Tibial artery (tissue), 4 donors: ENCODE measurements around the gene TUT1.
A peak's percentile ranks its signal among the peaks of the same experiment; 100 is the strongest.

Source experiments
- DNase-seq, 2 donors: peaks; one replicate each; pipeline ENCODE4 v3.0.0-alpha.2; 2019
- H3K27ac ChIP-seq, 2 donors: fragments of 200-600 bp; sonication (generic) in 1 of 2; 1 replicate in 1 of 2; 2 replicates in 1 of 2; pipeline ENCODE4 v1.5.1; 2018 to 2019; ENCODE audit warnings: mild to moderate bottlenecking in 1 of 2
- H3K27me3 ChIP-seq, 2 donors: fragments of 200-600 bp; sonication (generic) in 1 of 2; one replicate each; pipeline versions ENCODE4 v1.5.1 to v1.6.0; 2016 to 2019
- H3K36me3 ChIP-seq, 3 donors: fragments of 200-600 bp; sonication (generic) in 2 of 3; one replicate each; pipeline ENCODE4 v1.5.1; 2016 to 2019; ENCODE audit warnings: mild to moderate bottlenecking in 2 of 3
- H3K4me1 ChIP-seq, 4 donors: fragments of 200-600 bp; sonication (generic) in 2 of 4; 1 replicate in 3 of 4; 2 replicates in 1 of 4; pipeline ENCODE4 v1.5.1; 2016 to 2019
- H3K4me3 ChIP-seq, 2 donors: fragments of 200-600 bp; sonication (generic) in 1 of 2; 1 replicate in 1 of 2; 2 replicates in 1 of 2; pipeline ENCODE4 v1.5.1; 2018 to 2019; ENCODE audit warnings: mild to moderate bottlenecking in 2 of 2
- H3K9me3 ChIP-seq, 3 donors: fragments of 200-600 bp; sonication (generic) in 1 of 3; one replicate each; pipeline ENCODE4 v1.5.1; 2016 to 2019
- intact Hi-C: fragments of 100-400 bp; cut with DNase I; formaldehyde crosslinking; loops from one replicate; pipeline ENCODE4 v1.15.0; 2023; ENCODE audit warnings: low total_unique reads
- TF ChIP-seq, protein P1 (sequence below), 2 experiments: fragments of 200-600 bp in 1 of 2; fragments of 450-650 bp in 1 of 2; IDR thresholded peaks; one replicate each; pipeline ENCODE4 v1.5.1; 2017 to 2019; ENCODE audit warnings: antibody characterized with exemption in 2 of 2, mild to moderate bottlenecking in 1 of 2, moderate library complexity in 1 of 2

Gene TUT1

DNA sequence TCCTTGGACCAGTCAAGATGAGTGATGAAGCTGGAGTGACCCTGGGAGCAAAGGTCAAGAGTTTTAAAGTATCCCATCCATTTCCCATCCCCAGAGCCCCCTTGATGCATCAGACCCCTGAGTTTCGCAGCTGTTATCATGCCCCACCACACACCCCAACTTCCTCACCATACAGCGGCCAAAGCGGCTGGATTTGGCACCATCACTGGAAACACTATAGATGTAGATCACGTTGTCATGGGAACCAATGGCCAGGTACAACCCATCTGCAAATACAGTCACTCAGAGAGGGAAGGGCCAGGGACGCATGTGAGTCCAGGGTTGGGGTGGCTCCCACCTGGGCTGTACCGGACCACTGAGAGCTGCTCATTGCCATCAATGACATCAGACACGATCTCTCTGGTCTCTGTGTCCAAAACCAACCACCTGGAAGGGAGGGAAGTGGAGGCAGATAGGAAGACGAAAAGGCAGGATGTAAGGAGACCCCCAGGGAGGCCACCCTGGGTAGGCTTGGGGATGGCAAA is 12.5 kb upstream of the TUT1 start:
- Histone ChIP-seq H3K4me1 (peaks cover 7 to 35% (median 27%) of the 10 kb centered on the region in 4 donors), H3K36me3 (peaks cover 20 to 51% (median 35%) of the 10 kb centered on the region in 3 donors), H3K9me3 (no peaks in the 10 kb centered on the region), H3K27ac (peak overlapping the region; percentile 98 to 99), H3K4me3 (no peak overlapping the region), H3K27me3 (no peaks in the 10 kb centered on the region)
- TF ChIP-seq, protein P1, sequence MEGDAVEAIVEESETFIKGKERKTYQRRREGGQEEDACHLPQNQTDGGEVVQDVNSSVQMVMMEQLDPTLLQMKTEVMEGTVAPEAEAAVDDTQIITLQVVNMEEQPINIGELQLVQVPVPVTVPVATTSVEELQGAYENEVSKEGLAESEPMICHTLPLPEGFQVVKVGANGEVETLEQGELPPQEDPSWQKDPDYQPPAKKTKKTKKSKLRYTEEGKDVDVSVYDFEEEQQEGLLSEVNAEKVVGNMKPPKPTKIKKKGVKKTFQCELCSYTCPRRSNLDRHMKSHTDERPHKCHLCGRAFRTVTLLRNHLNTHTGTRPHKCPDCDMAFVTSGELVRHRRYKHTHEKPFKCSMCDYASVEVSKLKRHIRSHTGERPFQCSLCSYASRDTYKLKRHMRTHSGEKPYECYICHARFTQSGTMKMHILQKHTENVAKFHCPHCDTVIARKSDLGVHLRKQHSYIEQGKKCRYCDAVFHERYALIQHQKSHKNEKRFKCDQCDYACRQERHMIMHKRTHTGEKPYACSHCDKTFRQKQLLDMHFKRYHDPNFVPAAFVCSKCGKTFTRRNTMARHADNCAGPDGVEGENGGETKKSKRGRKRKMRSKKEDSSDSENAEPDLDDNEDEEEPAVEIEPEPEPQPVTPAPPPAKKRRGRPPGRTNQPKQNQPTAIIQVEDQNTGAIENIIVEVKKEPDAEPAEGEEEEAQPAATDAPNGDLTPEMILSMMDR (IDR thresholded peaks at IDR 0.05): no peak
- intact Hi-C loops: no loop called here
- no peak for DNase-seq

DNA sequence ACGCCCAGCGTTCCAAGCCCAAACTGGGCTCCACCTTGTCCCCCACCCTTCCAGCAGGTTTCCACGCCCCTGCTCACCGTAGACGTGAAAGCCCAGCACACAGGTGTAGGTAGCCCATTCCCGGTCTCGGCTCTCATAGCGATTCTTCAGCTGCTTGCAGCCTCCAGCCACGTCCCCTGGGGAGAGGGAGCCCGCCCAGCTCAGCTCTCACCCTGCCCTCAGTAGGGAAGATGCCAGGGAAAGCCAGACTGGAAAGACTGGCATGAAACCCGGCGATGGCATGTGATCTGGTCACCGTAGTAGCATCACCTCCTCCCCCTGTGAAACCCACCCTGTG is 11.7 kb upstream of the TUT1 start:
- Histone ChIP-seq H3K4me3 (peak overlapping the region; percentile 96 to 99), H3K27ac (peak overlapping the region; percentile 98 to 99), H3K9me3 (no peaks in the 10 kb centered on the region), H3K4me1 (peaks cover 7 to 43% (median 31%) of the 10 kb centered on the region in 4 donors), H3K27me3 (no peaks in the 10 kb centered on the region), H3K36me3 (peaks cover 17 to 51% (median 32%) of the 10 kb centered on the region in 3 donors)
- peak in 1 of 2 donors; percentile 84 for DNase-seq
- intact Hi-C loops: no loop called here
- TF ChIP-seq, protein P1 (IDR thresholded peaks at IDR 0.05): peak in 1 of 2 experiments; percentile 0

DNA sequence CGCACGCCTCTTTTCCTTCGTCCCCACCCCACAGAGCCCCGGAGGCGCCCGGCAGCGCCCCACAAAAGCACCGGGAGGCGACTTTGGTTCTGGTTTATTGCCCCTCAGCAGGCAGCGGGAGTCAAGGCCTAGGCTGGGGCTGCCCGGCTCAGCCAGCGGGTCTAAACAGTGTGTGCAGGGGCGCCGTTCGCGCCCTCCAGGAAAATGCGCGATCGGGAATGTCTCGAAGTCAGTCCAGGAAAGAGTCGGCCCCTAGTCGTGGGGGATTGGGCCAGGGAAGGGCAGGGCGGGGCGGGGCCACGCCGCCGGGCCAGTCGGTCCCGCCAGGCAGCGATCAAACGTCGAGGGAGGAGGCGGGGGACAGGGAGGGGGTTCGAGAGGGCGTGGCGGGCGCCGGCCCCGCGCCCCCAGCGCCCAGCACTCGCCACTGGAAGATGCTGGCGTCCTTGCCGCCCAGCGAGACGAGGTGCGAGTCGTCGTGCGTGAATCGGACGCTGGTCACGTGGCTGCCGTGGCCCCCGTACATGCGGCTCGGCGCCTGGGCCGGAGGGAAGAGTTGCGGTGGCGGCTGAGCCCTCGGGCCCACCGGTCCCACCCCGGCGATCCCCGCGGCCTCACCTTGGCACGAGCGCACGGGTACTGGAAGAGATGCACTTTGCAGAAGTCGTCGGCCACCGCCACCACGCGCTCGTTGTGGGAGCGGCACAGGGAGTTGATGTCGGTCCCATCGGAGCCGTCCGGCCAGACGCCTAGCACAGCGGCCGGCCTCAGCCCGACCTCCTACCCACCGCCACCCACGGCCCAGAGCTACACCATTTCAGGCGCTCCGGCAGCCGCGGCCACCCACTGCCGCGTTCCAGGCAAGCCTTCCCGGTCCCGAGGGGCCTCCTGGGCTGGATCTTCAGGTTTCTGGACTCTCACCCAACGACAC is 11.1 kb upstream of the TUT1 start:
- H3K36me3 ChIP-seq: peaks cover 22 to 51% (median 33%) of the 10 kb centered on the region in 3 donors
- intact Hi-C loops: no loop called here

DNA sequence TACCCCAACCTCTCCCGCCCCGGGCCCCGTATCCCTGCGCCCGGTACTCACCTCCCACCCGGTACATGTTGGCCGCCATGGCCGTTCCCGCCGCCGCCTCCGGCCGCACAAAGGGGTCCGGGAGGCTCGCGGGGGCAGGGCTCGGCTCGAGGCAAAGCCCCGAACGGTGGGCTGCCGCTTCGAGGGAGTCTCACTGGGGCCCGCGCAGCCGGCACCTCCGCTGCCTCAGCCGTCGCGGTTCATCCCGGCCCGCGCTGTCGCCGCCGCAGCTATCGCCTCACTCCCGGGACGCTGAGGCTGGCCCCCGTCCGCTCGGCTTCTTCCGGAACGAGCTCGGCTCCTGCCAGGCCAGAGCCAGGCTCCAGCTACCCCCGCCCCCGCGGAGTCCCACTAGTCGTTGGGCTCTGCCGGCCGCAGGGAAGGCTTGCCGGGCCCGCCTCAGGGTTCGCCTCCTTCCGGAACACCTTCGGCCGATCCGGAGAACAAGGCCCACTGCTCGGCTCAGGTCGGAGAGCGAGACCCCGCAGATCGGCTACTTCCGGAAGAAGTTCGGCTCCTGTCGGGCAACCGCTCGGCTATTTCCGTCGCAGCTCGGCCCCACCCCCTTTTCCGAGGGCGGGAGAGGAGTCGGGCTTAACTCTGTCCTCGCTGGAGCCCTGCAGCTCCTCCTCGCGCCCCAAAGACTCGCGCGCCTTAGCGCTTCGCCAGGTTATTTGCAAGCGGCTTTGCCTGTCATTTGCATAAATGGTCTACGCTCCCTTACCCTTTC is 10.2 kb upstream of the TUT1 start, which contains the start of gene MTA2:
TSS of gene MTA2 (minus strand) at position 494 of the 769 bp plus-strand sequence. CDS start at position 79, 415 bp downstream.
- Histone ChIP-seq H3K4me3 (peak within 1 kb of the TSS; percentile 96 to 99), H3K36me3 (peaks cover 29 to 52% (median 35%) of the 10 kb centered on the region in 3 donors), H3K4me1 (peaks cover 7 to 43% (median 31%) of the 10 kb centered on the region in 4 donors), H3K9me3 (no peaks in the 10 kb centered on the region), H3K27me3 (no peaks in the 10 kb centered on the region), H3K27ac (peak within 1 kb of the TSS; percentile 98 to 99)
- TF ChIP-seq, protein P1 (IDR thresholded peaks at IDR 0.05): no peak
- intact Hi-C loops: no loop called here
- peak; percentile 95 to 99 for DNase-seq

More for the DNA sequence above, 11.1 kb upstream of the TUT1 start:
- peak; percentile 86 to 89 for DNase-seq
- H3K27ac ChIP-seq: peak overlapping the region; percentile 98 to 99
- H3K9me3 ChIP-seq: no peaks in the 10 kb centered on the region
- H3K27me3 ChIP-seq: no peaks in the 10 kb centered on the region
- H3K4me1 ChIP-seq: peaks cover 7 to 43% (median 31%) of the 10 kb centered on the region in 4 donors
- peak overlapping the region; percentile 96 to 99 for H3K4me3 ChIP-seq
- TF ChIP-seq, protein P1 (IDR thresholded peaks at IDR 0.05): peak in 1 of 2 experiments; percentile 17

DNA sequence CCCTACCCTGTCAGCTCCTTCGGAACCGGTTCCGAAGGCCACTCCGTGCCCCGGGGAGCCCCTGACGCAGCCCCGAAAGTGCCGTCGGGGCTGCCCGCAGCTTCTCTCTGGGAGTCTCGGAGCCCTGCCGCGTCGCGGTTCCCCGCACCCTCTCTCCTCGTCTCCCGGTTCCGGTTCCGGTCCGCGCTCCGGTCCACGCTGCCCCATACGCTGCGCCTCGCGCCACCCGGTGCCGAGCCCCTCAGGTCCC is 9.7 kb upstream of the TUT1 start:
- DNase-seq: peak; percentile 49 to 82

More for the DNA sequence above, 9.7 kb upstream of the TUT1 start:
- TF ChIP-seq, protein P1 (IDR thresholded peaks at IDR 0.05): no peak
- peaks cover 7 to 43% (median 31%) of the 10 kb centered on the region in 4 donors for H3K4me1 ChIP-seq
- intact Hi-C loops: no loop called here
- peaks cover 31 to 52% (median 39%) of the 10 kb centered on the region in 3 donors for H3K36me3 ChIP-seq
- no peaks in the 10 kb centered on the region for H3K9me3 ChIP-seq
- no peaks in the 10 kb centered on the region for H3K27me3 ChIP-seq
- H3K27ac ChIP-seq: peak overlapping the region; percentile 98 to 99
- peak overlapping the region; percentile 96 to 99 for H3K4me3 ChIP-seq
